K562 (cell line): ENCODE measurements around the gene SLC44A5.

Experiments
- ATF7 ChIP-seq: fragments of 450-650 bp; IDR thresholded peaks from 2 replicates; pipeline ENCODE4 v1.7.1; 2014; ENCODE audit warnings: mild to moderate bottlenecking, moderate library complexity
- GABPA ChIP-seq: fragments of 200-800 bp; sonication (Bioruptor generic); conservative IDR thresholded peaks from 2 replicates; pipeline ENCODE4 v1.6.1; 2016; ENCODE audit warnings: low read depth, missing genetic modification characterization, missing compliant biosample characterization
- SMC3 ChIP-seq: conservative IDR thresholded peaks from 2 replicates; pipeline ENCODE4 v1.6.1; 2011; ENCODE audit warnings: low read depth, low read length, improper control_type of control experiment; ENCODE audit not compliant: insufficient read depth
- TF ChIP-seq, protein P1 (sequence below), 2 experiments: fragments of 450-650 bp; formaldehyde crosslinking in 1 of 2; IDR thresholded peaks; 2 replicates each; pipeline versions ENCODE4 v1.4.0 to v1.6.1; 2014 to 2020; ENCODE audit warnings: mild to moderate bottlenecking in 2 of 2, borderline replicate concordance in 1 of 2, low read depth in 1 of 2
- TF ChIP-seq, protein P2 (sequence below): sonication (generic); formaldehyde crosslinking; IDR thresholded peaks from 2 replicates; pipeline ENCODE4 v1.8.0; 2022; ENCODE audit warnings: missing genetic modification reagents, mild to moderate bottlenecking, borderline replicate concordance

DNA sequence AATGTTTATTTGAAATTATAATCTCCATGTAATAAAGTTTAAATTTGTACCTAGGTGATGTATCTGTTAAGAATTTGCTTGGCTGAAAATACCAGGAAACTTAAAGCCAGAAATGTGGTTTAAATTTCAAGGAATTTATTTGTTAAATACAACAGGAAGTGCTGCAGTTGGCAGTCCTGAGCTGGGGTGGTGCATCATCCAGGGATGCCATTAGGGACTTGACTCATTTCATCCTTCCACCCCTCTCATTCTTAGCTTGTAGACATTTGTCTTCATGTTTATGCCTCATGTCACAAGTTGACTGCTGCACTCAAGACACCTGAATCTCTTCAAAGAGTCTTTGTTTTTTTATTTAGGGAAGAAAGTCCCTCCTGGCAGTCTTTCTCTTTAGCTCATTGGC, 300.8 kb downstream of the SLC44A5 start:
- TF ChIP-seq, protein P1, sequence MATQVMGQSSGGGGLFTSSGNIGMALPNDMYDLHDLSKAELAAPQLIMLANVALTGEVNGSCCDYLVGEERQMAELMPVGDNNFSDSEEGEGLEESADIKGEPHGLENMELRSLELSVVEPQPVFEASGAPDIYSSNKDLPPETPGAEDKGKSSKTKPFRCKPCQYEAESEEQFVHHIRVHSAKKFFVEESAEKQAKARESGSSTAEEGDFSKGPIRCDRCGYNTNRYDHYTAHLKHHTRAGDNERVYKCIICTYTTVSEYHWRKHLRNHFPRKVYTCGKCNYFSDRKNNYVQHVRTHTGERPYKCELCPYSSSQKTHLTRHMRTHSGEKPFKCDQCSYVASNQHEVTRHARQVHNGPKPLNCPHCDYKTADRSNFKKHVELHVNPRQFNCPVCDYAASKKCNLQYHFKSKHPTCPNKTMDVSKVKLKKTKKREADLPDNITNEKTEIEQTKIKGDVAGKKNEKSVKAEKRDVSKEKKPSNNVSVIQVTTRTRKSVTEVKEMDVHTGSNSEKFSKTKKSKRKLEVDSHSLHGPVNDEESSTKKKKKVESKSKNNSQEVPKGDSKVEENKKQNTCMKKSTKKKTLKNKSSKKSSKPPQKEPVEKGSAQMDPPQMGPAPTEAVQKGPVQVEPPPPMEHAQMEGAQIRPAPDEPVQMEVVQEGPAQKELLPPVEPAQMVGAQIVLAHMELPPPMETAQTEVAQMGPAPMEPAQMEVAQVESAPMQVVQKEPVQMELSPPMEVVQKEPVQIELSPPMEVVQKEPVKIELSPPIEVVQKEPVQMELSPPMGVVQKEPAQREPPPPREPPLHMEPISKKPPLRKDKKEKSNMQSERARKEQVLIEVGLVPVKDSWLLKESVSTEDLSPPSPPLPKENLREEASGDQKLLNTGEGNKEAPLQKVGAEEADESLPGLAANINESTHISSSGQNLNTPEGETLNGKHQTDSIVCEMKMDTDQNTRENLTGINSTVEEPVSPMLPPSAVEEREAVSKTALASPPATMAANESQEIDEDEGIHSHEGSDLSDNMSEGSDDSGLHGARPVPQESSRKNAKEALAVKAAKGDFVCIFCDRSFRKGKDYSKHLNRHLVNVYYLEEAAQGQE (IDR thresholded peaks at IDR 0.05; ENCODE audit: borderline replicate concordance): no peak
- TF ChIP-seq, protein P1 (CRISPR knock-in tag; IDR thresholded peaks at IDR 0.05; ENCODE audit: low read depth): no peak
- TF ChIP-seq, protein P2, sequence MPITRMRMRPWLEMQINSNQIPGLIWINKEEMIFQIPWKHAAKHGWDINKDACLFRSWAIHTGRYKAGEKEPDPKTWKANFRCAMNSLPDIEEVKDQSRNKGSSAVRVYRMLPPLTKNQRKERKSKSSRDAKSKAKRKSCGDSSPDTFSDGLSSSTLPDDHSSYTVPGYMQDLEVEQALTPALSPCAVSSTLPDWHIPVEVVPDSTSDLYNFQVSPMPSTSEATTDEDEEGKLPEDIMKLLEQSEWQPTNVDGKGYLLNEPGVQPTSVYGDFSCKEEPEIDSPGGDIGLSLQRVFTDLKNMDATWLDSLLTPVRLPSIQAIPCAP: no peak
- no peak for TF ChIP-seq SMC3
- TF ChIP-seq ATF7: no peak
- no peak for TF ChIP-seq GABPA (tag)
